Ishikawa (cell line): Measurements from ENCODE around the gene AP2M1.

Source experiments
- CEBPB ChIP-seq: IDR thresholded peaks from 2 replicates; pipeline ENCODE4 v1.6.1; 2012
- CREB1 ChIP-seq: IDR thresholded peaks from 2 replicates; pipeline ENCODE4 v1.6.1; 2012; ENCODE audit warnings: low read depth
- EGR1 ChIP-seq: IDR thresholded peaks from 2 replicates; pipeline ENCODE4 v1.6.1; 2012
- EP300 ChIP-seq: IDR thresholded peaks from 2 replicates; pipeline ENCODE4 v1.6.1; 2012; ENCODE audit warnings: borderline replicate concordance
- FOXM1 ChIP-seq: IDR thresholded peaks from 2 replicates; pipeline ENCODE4 v1.6.1; 2012; ENCODE audit warnings: low read depth, borderline replicate concordance
- NFIC ChIP-seq: IDR thresholded peaks from 2 replicates; pipeline ENCODE4 v1.6.1; 2012
- RAD21 ChIP-seq: IDR thresholded peaks from 2 replicates; pipeline ENCODE4 v1.6.1; 2012; ENCODE audit warnings: low read depth
- REST ChIP-seq: IDR thresholded peaks from 2 replicates; pipeline ENCODE4 v1.6.1; 2012; ENCODE audit warnings: low read depth, mild to moderate bottlenecking
- TAF1 ChIP-seq: IDR thresholded peaks from 2 replicates; pipeline ENCODE4 v1.6.1; 2012; ENCODE audit warnings: low read depth, mild to moderate bottlenecking
- TCF12 ChIP-seq: IDR thresholded peaks from 2 replicates; pipeline ENCODE4 v1.6.1; 2012; ENCODE audit warnings: low read depth
- TEAD4 ChIP-seq: IDR thresholded peaks from 2 replicates; pipeline ENCODE4 v1.6.1; 2012
- YY1 ChIP-seq: IDR thresholded peaks from 2 replicates; pipeline ENCODE4 v1.6.1; 2012; ENCODE audit warnings: low read depth
- ZBTB7A ChIP-seq: IDR thresholded peaks from 2 replicates; pipeline ENCODE4 v1.6.1; 2012; ENCODE audit warnings: low read depth
- TF ChIP-seq, protein P1 (sequence below): IDR thresholded peaks from 2 replicates; pipeline ENCODE4 v1.6.1; 2012
- TF ChIP-seq, protein P2 (sequence below): IDR thresholded peaks from 2 replicates; pipeline ENCODE4 v1.6.1; 2012

Gene AP2M1

GRCh38 chr3:184222521-184222920 is 47.9 kb downstream of the AP2M1 start:
- no peak for TF ChIP-seq CEBPB
- TF ChIP-seq YY1 = no peak
- TF ChIP-seq TEAD4 = no peak
- no peak for TF ChIP-seq NFIC
- TF ChIP-seq, protein P1, sequence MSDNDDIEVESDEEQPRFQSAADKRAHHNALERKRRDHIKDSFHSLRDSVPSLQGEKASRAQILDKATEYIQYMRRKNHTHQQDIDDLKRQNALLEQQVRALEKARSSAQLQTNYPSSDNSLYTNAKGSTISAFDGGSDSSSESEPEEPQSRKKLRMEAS = no peak
- TF ChIP-seq FOXM1 = no peak
- TF ChIP-seq, protein P2, sequence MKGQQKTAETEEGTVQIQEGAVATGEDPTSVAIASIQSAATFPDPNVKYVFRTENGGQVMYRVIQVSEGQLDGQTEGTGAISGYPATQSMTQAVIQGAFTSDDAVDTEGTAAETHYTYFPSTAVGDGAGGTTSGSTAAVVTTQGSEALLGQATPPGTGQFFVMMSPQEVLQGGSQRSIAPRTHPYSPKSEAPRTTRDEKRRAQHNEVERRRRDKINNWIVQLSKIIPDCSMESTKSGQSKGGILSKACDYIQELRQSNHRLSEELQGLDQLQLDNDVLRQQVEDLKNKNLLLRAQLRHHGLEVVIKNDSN = no peak
- TF ChIP-seq RAD21 = no peak
- no peak for TF ChIP-seq EP300
- no peak for TF ChIP-seq TAF1
- TF ChIP-seq TCF12 = no peak
- TF ChIP-seq CREB1 = no peak
- TF ChIP-seq EGR1 = no peak

DNA sequence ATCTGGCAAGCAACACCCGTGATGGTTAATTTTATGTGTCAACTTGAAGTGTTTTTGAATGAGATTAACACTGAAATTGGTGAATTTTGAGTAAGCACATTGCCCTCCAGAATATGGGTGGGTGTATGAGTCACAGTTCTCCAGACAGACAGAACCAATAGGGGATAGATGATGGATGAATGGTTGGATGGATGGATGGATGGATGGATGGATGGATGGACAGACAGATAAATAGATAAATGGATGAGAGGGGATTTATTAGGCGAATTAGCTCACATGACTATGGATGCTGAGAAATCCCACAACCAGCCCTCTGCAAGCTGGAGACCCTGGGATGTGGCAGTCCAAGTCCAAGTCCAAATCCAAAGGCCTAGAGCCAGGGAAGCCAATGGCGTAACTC is 49.3 kb downstream of the AP2M1 start:
- TF ChIP-seq RAD21 = no peak
- TF ChIP-seq YY1 = no peak
- no peak for TF ChIP-seq EP300
- TF ChIP-seq EGR1 = no peak
- TF ChIP-seq ZBTB7A = no peak
- no peak for TF ChIP-seq TCF12
- TF ChIP-seq REST = no peak
- TF ChIP-seq, protein P1 = no peak
- TF ChIP-seq, protein P2 = no peak
- TF ChIP-seq NFIC = no peak
- TF ChIP-seq FOXM1 = no peak
- no peak for TF ChIP-seq TAF1

DNA sequence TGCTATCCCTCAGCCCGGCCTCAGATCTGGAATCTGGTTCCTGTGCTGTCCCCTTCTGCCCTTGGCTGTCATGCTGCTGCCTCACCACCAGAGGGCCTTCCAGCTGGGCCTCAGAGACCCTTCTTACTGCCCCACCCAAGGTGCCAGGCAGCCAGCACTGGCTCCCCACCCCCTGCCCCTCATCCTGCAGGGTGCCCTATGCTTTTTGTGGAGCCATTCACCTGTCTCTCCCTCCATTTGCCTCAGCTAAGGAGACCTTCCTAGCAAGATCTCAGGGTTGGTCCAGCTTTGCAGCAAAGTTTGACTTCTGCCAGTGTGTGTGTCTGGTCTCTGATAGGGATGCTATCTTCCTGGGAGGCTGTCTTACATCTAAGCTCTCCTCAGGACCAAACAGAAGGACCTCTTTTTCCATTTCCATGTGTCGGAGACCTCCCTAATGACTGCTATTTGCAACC is 52.9 kb downstream of the AP2M1 start:
- TF ChIP-seq RAD21 (peak; percentile 75), EP300 (no peak), ZBTB7A (peak; percentile 88; the same call in 1 of the 2 replicates)

DNA sequence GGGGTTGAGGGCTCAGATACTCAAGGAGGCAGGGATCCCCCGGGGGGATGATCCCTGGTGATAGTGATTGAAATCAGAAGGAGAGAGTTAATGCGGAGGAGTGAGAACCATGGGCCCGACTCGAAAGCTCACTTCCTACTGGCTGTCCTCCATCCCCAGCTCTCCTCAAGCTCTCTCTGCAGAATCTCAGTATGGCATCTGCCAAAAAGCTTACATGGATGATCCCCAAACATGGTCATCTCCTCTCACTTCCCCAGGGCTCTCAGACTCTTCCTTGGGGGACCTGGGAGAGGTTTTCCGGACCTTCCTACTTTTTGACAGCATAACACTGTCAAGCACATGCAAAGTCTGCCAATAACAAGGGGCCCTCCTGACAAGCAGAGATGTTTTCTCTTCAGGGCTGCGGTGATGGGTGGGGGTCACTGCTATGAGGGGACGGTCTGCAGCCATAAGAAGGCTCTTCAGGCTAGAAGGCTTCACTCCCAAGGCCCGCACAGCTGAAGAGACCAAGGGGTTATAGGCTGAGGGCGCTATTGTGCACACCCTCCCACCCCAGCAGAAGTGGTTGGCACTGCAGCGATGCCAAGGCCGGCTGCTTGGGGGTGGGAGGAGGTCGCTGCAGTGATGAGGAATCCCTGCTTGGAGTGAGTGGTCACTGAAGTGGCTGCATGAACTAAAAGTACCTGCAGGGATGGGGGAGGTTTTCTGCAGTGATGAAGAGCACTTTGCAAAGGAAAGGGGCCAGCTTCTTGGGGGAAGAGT is 53.9 kb downstream of the AP2M1 start:
- TF ChIP-seq, protein P2 = no peak
- TF ChIP-seq YY1 (no peak), CREB1 (no peak), ZBTB7A (no peak), FOXM1 (no peak), TAF1 (no peak), EGR1 (no peak), TCF12 (no peak), REST (no peak), EP300 (no peak), NFIC (no peak)
- TF ChIP-seq, protein P1 = no peak

DNA sequence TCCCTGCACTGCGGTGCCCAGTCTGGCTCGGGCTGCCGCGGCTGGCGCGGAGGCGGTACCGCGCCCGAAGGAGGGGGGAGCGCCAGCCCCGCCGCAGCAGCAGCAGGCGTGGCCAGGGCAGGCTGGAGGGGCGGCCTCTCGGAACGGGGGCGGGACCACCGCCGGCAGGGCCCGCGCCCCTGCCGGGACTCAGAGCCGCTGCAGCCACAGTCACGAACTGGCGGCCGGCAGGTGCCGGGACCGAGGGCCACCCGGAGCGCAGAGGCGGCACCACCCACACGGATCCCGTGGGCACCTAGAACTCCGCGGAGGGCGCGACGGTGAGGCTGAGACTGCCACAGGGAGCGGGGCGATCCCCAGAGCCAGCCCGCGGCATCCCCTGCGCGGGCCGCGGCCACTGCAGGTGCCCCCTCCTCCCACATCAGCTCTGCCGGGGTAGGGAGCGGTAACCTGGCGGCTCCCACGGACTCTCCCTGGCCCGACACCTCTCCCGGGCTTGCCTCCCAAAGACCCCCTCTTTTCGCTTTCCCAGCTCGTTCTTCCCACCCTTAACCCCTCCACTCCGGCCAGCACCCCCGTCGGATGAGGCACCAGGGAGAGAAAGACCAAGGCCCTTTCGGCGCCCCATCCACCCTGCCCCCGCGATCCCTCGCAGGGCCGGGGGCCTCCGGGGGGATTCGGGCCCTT is 54.9 kb downstream of the AP2M1 start, which contains the start of gene VWA5B2:
Gene VWA5B2 (plus strand): TSS at position 192 of the 687 bp plus-strand sequence. CDS start 944 bp downstream, outside the sequence.
- TF ChIP-seq, protein P2 = no peak
- peak; percentile 50 for TF ChIP-seq EGR1
- no peak for TF ChIP-seq CREB1
- TF ChIP-seq EP300 = no peak
- TF ChIP-seq NFIC = no peak
- peak; percentile 10; the same call in 1 of the 2 replicates for TF ChIP-seq TEAD4
- peak; percentile 73 for TF ChIP-seq TAF1
- peak; percentile 79; the same call in 1 of the 2 replicates for TF ChIP-seq ZBTB7A
- no peak for TF ChIP-seq YY1
- no peak for TF ChIP-seq RAD21
- no peak for TF ChIP-seq FOXM1
- TF ChIP-seq, protein P1 = peak; percentile 42
